ENCODE data around the gene RERE.
"Not testable (repeated sequence)": the region's sequence is repeated elsewhere in the genome, so short reads cannot be mapped to it uniquely, and the experiment has no call there.

Gene RERE

DNA sequence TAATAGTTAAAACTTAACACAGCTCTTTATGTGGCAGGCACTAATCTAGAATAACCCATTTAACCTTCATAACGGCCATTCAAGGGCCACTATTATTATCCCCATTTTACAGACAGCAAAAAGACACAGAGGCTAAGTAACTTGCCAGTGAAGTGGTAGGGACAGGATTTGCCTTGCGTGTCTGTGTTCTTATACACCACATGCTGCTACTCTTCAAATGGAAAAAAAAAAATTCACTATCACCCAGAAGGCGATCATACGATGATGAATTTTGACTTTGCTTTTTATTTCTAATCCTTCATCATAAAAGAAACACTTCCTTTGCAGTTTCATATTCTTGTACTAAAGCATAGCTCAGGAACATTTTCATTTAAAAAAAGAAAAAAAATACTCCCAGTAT, 65.5 kb downstream of the RERE start:
- DNase-seq (ENCODE audit: low spot score), result no peak

DNA sequence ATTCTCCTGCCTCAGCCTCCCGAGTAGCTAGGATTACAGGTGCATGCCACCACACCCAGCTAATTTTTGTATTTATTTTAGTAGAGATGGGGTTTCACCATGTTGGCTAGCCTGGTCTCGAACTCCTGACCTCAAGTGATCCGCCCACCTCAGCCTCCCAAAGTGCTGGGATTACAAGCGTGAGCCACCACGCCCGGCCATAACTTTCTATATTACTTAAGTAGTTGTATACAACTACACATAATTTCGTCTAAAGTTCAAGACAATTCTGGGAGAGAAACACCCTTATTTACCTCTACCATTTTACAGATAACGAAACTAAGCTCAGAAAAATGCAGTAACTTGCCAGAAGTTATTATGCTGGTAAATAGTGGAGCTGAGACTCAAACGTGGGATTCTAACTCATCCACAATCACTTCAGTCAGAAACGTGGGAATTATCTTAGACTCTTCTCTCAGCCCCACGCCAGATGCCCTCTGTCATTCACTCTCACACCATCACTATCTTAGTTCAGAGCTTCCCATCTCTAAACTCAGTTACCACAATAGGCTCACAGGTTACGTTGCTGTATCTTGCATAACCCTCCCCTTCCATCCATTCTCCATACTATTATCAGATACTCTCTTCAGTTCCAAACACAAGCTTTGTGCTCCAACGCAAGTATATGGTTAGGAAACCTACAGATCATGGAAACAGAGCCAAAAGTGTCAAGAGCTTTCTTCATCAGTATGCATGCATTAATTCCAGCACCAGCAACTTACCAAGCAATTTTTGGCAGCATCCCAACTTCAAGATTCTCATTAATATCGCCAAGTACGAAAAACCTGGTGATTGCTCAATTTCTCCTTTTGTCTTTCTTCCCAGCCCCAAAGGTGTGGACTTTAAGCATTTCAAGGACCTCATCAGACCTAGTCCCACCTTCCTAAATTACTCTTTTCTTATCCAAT, 69.3 kb downstream of the RERE start:
- DNase-seq (ENCODE audit: low spot score), result no peak

DNA sequence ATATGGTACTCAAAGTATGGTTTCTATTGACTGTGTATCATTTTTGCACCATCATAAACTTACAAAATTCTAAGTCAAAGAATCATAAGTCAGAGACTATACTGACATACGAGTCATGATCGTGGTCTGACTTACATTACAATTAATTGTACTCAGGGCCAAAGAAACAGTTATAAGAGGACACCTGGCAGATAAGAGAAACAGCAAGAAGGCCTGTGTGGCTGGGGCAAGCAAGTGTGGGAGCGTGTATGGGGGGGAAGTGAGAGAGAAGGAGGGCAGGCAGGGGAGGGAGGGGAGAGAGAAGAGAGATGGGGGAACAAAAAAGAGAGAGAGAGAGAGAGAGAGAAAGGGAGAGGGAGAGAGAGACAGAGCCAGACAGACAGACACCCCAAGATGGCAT, 70.9 kb downstream of the RERE start:
- peak; percentile 32 for DNase-seq (ENCODE audit: low spot score)

DNA sequence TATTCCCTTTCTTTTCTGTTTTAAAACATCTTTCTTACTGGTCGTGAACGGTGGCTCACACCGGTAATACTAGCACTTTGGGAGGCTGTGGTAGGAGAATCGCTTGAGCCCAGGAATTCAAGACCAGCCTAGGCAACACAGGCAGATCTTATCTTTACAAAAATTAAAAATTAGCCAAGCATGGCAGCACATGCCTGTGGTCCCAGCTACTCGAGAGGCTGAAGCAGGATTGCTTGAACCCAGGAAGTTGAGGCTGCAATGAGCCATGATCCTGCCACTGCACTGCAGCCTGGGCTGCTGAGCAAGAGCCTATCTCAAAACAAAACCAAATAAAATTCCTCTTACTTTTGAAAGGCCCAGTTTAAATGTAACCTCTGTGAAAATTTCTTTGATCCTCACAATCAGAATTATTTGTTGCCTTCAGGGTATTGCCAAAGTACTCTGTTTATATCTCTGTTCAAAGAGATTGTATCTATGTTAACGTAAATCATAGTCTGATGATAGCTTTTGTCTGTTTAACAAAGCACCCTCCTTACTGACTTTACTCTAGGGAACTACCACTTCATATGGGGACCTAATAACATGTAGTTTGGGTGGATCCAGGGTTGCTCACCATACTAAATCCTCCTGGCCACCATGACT, 71.6 kb downstream of the RERE start:
- DNase-seq (ENCODE audit: low spot score), result peak; percentile 75

DNA sequence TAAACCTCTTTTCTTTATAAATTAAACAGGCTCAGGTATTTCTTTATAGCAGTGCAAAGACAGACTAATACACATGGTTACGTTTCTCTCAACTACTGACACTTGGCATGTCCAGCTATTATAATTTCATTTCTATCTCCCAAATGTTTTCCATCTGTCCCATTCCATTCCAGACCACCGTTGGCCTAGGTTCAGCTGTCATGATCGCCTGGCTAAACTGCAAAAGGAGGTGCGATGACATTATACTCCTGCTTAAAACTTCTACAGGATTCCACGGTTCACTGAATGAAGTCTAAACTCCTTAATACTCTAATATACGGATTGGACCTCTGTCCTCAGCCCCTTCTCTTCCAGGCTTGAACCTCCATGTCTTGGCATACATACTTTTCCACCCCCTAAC, 72.1 kb downstream of the RERE start:
- no peak for DNase-seq (ENCODE audit: low spot score)

DNA sequence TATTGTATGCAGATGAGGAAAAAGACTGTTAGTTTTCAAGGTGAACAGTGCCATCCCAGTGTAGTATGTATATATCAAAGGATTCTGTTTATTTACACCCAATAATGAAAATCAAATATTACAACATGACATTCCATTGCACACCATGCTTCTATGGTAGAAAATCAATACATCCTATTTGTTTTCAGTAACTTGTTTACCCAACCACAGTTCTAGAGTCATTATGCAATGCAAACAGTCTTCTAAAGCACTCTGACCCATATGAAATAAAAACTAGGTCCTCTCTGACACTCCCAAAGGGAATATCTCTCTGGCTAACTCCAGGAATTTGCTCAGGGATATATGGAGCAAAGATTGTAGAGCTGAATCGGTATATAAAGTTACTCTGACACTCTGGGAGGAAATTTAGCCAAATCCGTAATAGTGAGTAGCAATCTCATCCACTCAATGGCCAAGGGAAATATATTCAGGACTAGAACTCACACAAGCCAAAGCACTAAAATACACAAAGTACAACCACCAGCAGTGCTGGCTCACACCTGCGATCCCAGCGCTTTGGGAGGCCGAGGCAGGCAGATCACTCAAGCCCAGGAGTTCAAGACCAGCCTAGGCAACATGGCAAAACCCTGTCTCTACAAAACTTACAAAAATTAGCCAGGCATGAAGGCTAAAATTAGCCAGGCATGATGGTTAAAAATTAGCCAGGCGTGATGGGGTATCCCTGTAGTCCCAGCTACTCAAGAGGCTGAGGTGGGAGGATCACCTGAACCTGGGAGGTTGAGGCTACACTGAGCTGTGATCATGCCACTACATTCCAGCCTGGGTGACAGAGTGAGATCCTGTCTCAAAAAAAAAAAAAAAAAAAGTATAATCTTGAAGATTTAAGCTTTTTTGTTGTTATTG, 75.2 kb downstream of the RERE start:
- peak; percentile 63 for DNase-seq (ENCODE audit: low spot score)

DNA sequence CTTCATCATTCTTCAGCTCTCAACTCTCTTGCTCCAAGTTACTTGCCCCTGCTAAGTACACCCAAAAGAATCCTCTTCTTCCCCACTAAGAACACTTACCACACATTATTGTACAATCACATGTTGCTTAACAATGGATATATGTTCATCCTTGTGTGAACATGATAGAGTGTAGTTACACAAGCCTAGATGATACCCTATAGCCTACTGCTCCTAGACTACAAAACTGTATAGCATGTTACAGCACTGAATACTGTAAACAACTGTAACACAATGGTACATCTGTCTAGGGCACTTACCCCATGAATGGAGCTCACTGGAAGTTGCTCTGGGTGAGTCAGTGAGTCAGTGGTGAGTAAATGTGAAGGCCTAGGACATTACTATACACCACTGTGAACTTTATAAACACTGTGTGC, 77.4 kb downstream of the RERE start:
- peak; percentile 82 for DNase-seq (ENCODE audit: low spot score)

DNA sequence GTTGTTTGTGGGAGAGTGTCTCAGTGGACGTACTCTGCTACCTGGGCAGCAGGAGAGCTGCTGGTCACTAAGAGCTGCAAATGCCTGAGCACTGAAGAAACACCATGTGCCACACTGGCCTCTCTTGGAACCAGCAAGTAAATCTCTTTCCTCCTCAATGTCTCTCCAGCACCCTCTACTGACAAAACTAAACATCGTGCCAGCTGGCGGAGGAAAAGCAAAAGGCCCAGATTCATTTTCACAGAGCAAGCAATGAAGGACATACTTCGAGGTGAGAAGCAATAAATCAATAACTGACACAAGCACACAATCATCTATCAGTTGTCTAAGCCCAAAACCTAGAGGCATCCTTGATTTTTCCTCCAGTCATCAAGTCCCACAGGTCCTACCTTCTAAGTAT, 78.1 kb downstream of the RERE start:
- DNase-seq (ENCODE audit: low spot score), result no peak

DNA sequence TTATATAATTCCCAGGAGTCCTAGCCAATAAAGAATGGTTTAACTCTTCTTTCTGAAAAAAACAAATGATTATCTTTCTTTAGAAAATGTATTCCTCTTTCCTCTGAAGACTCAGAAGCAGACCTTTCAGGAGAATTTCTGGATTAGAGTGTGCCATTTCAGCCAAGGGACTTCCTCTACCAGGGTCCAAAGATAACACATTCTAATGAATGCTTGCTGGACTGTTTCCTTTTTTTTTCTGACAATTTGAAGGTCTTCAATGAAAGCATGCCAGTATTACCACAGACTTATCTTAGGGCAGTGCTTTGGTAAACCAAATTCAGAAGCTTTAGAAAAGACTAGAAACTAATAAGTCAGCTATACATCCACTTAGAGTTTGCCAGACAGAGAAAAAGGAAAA, 80.5 kb downstream of the RERE start:
- no peak for DNase-seq (ENCODE audit: low spot score)

DNA sequence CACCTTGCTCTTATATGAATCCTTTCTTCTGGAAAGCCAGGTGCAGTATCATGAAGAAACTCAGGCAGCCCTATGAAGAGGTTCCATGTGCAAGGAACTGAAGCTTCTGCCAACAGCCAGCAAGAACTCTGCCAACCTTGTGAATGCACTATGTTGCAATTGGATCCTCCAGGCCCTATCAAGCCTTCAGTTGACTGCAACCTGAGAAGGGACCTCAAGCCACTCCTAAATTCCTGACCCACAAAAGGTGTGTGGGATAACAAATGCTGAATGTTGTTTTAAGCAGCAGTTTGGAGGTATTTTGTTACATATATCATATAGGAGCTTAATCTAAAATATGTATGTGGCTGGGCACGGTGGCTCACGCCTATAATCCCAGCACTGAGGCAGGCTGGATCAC, 84.0 kb downstream of the RERE start:
- no peak for DNase-seq (ENCODE audit: low spot score)

DNA sequence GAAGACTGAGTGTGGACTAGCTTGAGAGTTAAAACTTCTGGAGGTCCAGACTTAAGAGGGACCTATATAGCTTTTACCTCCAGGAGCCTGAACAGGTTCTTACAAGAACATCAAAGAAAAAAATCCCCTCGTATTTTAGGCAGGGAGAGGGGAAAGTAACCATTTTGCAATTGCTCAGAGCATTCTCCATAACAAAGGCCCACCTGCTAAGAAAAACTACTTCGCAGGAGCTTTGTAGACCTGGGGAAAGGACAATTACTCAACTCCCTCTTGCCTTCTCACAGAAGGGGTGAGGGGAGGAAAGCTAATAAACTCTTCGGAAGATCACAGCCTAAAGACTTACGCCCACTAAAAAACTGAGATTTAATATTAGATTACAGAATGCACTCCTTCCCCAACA, 86.3 kb downstream of the RERE start:
- DNase-seq (ENCODE audit: low spot score), result no peak

DNA sequence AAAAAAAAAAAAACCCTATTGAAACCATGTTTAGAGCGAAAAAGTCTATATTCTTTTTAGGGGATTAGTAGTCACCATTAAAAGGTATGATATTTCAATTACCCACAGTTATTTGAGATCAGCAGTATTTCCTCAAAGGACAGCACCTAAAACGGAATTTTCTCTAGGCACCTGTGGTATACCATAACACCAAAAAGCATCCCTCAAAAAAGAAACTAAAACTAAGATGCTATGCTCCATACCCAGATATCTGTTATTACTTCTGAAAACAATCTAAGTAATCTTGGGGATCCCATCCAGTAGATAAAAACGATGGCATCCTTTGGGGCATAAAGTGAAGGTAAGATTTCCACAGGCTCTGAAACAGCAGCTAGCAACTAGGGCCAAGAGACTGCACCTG, 89.0 kb downstream of the RERE start:
- DNase-seq (ENCODE audit: low spot score), result no peak

DNA sequence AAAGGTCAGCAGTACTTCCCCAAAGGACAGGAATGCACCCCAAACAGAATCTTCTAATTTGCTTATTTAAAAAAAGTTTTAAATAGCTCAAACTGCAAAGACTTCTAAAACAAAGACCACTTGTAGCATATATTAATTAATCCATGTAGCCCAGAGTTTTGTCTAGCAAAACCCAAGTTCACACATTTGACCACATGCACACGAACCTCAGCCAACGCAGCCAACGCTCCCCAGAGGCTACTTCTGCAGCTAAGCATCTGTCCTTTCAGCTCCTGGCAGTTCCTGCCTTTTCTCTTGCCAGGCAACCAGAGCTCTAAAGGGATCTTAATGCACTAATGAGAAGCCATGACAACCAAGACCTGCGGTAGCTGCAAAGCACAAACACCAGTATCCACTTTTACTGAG, 89.6 kb downstream of the RERE start:
- DNase-seq (ENCODE audit: low spot score), result no peak

DNA sequence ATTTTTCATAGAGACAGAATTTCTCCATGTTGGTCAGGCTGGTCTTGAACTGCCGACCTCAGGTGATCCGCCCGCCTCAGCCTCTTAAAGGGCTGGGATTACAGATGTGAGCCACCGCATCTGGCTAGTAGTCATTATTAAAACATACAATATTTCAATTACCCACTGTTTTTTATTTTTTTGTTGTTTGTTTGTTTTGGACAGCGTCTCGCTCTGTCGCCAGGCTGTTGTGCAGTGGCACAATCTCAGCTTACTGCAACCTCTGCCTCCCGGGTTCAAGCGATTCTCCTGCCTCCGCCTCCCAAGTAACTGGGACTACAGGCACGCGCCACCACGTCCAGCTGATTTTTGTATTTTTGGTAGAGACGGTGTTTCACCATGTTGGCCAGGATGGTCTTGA, 90.1 kb downstream of the RERE start:
- DNase-seq (ENCODE audit: low spot score), result not testable (repeated sequence)

DNA sequence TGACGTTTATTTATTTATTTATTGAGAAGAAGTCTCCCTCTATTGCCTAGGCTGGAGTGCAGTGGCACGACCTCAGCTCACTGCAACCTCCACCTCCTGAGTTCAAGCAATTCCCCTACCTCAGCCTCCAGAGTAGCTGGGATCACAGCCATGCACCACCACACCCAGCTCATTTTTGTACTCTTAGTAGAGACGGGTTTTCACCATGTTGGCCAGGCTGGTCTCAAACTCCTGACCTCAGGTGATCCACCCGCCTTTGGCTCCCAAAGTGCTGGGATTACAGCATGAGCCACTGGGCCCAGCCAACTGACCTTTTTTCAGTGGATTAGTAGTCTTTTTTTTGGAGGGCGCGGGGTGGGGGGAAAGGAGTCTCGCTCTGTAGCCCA, 90.6 kb downstream of the RERE start:
- not testable (repeated sequence) for DNase-seq (ENCODE audit: low spot score)

DNA sequence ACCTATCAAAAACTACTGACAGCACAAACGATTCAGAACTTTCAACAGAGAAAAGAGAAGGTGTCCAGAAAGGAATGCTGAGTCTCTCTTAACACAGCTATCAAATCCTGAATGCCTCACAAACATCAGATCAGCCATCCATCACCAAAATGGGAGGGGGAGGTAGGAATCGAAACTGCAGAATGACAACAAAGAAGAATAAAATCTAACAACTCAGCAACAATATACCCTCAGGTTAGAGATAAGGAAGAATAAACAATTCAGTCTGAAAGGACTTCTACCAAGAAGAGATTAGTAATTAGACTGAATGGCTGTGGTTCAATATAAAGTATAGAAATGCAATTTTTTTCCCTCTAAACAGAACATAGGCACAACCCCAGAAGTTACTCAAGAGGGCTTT, 94.4 kb downstream of the RERE start:
- peak; percentile 19 for DNase-seq (ENCODE audit: low spot score)

DNA sequence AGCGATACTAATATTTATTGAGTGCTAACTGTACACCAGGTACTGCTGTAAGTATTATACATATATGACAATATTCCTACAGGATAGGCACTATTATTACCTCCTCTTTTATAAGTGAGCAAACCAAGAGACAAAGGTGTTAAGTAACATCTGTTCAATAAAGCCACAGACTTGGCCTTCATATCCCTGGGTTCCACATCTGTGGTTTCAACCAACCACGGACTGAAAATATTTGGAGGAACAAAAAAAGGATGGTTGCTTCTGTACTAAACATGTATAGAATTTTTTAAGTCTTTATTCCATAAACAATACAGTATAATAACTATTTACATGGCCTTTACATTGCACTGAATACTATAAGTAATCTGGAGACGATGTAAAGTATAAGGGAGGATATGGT, 95.1 kb downstream of the RERE start:
- no peak for DNase-seq (ENCODE audit: low spot score)

DNA sequence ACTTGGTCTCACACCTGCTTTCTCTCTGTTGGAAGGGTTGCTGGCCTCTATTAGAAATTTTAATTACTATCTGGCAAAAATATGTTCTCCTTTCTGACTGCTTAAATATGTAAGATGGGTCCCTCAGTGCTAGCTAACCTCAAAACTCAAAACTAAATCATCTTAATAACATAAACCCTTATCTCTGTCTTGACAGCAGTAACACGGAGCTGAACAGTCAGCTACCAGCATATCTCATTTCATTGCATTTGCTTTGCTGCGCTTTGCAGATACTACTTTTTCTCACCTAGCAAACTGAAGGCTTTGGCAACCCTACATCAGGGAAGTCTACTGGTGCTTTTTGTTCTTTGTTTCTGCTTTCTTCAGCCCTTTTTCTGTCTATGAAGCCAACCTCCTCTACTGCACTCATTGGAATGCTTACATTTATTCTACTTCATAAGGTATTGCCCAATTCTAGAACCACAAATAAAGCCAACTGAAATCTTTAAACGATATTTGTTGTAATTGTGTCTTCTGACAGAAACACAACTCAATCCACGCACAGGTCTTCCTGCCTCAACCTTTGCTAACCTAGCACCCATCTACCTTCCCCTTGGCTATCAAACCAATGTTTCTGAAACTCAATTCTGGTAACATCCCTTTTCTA, 95.6 kb downstream of the RERE start:
- DNase-seq (ENCODE audit: low spot score), result no peak

DNA sequence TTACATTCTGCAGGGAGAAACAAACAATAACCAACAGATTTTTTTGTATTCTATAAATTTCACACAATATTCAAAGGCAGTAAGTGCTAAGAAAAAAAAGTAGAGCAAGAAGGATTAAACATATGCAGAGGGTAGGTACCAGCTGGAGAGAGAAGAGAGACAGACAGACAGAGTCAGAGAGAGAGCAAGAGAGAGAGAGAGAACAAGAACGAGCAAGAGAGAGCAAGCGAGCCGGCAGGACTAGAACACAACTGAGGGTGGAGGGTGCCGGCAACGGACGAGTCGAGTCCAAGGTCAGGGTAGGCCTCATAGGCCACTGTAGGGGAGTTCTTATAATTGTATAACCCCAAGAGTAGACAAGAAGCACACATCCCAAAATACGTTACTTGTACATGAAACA, 97.1 kb downstream of the RERE start:
- no peak for DNase-seq (ENCODE audit: low spot score)

DNA sequence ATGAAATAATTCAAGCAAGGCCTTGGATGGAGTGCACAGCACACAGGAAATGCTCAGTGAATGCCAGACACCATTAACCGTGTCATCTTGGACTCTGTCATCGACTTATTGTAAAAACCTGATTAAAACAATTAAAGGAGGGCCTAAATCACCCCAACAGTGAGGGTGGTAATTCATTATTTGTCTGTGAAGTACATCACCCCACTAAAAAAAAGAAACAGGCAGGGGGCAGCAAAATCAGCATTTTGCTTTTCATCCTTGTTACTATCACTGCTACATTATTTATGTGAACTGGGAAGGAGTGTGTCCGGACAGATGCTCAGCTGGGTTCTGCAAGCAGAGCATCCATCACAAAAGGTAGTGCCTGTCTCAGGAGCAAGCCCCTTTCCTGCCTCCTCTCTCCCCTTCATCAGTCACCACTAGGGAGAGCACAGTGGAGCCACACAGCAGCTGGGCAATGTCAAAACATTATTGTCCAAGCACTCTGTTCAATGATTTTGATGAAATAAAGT, 98.5 kb downstream of the RERE start:
- DNase-seq (ENCODE audit: low spot score), result no peak

DNA sequence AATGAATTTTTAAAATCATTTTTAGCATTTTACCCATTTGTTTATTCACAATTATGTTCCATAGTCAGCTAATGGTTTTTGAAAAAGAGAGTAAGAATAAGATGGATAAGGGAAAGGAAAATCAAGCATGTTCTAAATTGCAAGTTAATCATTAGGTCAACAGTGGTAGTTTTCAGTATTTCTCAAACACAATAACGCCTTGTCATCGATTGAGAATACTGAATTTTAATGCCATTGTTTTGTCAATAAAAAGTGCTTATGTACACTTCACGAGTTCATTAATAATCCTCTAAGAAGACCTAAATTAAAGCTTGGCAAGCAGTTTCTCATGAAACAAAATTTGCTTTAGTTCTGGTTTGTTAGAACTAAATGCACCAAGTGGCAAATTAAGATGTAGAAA, 100.3 kb downstream of the RERE start:
- no peak for DNase-seq (ENCODE audit: low spot score)

DNA sequence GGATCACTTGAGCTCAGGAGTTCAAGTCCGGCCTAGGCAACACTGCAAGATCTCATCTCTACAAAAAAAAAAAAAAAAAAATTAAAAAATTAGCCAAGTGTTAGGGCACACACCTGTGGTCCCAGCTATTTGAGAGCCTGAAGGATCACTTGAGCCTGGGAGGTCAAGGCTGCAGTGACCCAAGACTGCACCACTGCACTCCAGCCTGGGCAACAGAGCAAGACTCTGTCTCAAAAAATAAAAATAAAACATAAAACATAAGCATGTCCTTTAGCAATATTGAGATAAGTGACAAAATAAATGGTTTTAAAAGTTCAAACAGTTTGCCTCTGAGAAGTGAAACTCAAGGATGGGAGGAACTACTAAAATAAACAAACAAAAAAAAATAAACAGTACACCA, 101.2 kb downstream of the RERE start:
- no peak for DNase-seq (ENCODE audit: low spot score)

Measured in kidney tubule cell (primary cell).